GM13977 (cell line): ENCODE measurements around the gene CDK4.
A peak's percentile ranks its signal among the peaks of the same experiment; 100 is the strongest.

ENCODE experiments used
- DNase-seq: peaks from one replicate; pipeline ENCODE4 v3.0.0; 2012; ENCODE audit warnings: low spot score
- CTCF ChIP-seq: IDR thresholded peaks from 2 replicates; pipeline ENCODE4 v1.5.1; 2012; ENCODE audit warnings: mild to moderate bottlenecking, control low read depth; ENCODE audit not compliant: insufficient read depth; ENCODE audit errors: extremely low read depth, missing control alignments
- in situ Hi-C: fragments of 300-500 bp; cut with MboI; formaldehyde crosslinking; loops from one replicate; pipeline ENCODE4 v1.12.0; 2022; ENCODE audit warnings: low sequenced_read_pairs, low pct_unique_long_range_greater_than_20kb, mixed read lengths, inconsistent platforms; ENCODE audit not compliant: unreplicated experiment

Gene CDK4

DNA sequence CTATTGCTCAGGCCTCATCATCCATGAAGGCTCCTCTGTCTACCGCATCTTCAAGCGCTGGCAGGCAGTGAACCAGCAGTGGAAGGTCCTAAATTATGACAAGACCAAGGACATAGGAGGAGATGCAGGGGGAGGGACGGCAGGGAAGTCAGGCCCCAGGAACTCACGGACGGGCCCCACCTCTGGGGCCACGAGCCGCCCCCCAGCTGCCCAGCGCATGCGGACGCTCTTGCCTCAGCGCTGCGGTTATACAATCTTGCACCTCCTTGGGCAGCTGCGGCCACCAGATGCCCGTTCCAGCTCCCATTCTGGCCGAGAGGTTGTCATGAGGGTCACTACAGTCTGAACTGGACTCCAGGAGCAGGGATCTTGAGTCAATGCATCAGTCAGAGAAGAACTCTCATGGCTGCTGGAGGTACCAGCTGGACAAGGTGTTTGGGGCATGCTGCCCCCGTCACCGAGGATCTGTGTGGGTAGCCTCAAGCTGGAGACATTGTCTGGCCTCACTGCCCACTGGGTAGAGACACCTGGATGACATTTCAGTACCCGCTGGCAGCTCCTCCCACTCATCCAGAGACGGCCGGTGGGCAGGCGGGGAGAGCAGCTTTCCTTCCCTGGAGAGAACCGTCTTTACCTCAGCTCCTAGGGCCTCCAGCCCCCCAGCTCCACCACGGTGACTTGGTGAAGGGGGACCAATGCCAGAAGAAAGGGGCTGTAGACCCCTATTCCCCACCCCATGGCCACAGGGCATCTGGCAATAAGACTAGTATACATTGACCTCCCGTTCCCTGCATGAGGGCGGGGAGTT lies 6.6 kb upstream of the CDK4 start:
- no peak for DNase-seq
- TF ChIP-seq CTCF: no peak
- in situ Hi-C loops: no loop called here

- no peak for DNase-seq
- in situ Hi-C loops: no loop called here
- no peak for TF ChIP-seq CTCF
Observed at GRCh38 chr12:57757771-57758170, 5.7 kb upstream of the CDK4 start.

DNA sequence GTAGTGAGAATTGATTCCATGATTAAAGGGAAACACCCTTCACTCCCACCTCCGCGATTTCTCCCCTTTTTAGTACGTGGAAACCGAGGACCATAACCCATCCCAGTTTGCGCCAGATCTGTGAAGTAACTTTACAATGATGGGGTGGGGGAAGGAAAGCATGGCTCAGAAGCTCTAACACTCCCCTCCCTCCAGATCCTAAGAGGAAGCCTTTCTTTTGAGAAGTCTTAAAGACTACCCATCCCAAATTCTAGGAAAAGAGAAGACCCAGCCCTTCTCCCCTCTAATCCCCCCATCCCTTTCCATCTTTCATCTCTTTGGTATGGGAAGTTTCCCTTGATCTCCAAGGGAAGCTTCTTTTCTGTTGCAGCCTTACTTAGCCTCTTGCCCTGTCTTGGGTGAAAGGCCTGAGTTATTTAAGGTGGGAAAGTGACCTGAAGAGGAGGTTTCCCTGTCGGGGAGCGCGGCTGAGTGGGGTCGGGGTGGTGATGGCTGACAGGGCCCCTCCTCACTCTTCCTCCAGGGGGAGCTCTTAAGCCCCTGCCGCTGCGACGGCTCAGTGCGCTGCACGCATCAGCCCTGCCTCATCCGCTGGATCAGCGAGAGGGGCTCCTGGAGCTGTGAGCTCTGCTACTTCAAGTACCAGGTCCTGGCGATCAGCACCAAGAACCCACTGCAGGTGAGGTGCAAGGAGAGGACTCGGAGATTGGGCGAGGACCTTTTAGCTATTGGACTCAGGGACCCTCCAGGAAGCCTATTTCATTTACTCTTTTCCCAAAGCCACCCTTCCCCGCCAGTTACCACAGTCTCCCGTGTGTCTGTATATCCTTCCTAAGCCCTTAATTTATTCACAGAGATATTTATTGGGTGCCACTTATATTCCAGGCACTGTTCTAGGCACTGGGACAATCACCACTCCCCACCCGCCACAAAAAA lies 4.6 kb upstream of the CDK4 start:
- peak; percentile 90 for TF ChIP-seq CTCF
- peak; percentile 90 for DNase-seq
- in situ Hi-C loops: no loop called here

DNA sequence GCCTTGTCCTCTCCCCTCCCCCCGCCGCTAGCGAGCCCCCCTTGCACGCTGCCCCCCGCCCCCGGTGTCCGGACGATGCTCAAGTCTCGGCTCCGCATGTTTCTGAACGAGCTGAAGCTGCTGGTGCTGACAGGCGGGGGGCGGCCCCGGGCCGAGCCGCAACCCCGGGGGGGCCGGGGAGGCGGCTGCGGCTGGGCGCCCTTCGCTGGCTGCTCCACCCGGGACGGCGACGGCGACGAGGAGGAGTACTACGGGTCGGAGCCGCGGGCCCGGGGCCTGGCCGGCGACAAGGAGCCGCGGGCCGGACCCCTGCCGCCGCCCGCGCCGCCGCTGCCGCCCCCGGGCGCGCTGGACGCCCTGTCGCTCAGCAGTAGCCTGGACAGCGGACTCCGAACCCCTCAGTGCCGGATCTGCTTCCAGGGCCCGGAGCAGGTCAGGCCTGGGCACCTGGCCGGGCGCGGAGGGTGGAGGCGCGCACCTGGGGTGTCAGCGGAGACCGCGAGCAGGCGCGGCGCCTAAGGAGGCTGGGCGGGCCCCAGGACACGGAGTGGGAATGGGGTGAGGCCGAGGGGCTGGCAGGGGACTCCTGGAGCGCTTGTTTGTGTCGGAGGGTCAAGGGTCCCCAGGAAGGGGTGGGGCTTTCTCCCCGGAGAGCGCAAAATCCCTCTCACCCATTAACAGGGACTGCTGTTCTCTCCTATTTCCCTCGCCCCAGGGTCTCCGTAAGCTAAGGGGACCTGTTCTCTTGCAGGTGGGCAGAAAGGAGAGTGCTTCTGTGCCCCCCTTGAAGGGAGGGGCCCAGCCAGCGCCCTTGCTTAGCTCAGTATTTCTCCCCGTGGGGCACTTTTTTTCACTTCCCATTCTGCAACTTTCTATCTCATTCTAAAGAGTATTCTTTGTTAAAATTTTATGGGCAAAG lies 3.6 kb upstream of the CDK4 start:
- TF ChIP-seq CTCF: no peak
- DNase-seq: peak; percentile 70
- in situ Hi-C loops: no loop called here

GRCh38 chr12:57755194-57755453 lies 3.0 kb upstream of the CDK4 start:
- DNase-seq: no peak
- in situ Hi-C loops: no loop called here
- no peak for TF ChIP-seq CTCF
